ENCODE measurements around the gene DNAJA4.

The DNAJA4 gene

GRCh38 chr15:78265137-78265460 is 737 bp downstream of the DNAJA4 start:
- no peak for TF ChIP-seq CTCF (IDR thresholded peaks at IDR 0.05; ENCODE audit: extremely low read depth, missing control alignments)
- DNase-seq (ENCODE audit: low spot score) = no peak

- no peak for DNase-seq (ENCODE audit: low spot score)
- TF ChIP-seq CTCF (IDR thresholded peaks at IDR 0.05; ENCODE audit: extremely low read depth, missing control alignments) = no peak
Observed at GRCh38 chr15:78265752-78266224, 1.4 kb downstream of the DNAJA4 start.

- no peak for DNase-seq (ENCODE audit: low spot score)
- TF ChIP-seq CTCF (IDR thresholded peaks at IDR 0.05; ENCODE audit: extremely low read depth, missing control alignments) = no peak
Observed at GRCh38 chr15:78266229-78266628, 1.9 kb downstream of the DNAJA4 start.

- no peak for DNase-seq (ENCODE audit: low spot score)
- no peak for TF ChIP-seq CTCF (IDR thresholded peaks at IDR 0.05; ENCODE audit: extremely low read depth, missing control alignments)
Observed at GRCh38 chr15:78266806-78267205, 2.4 kb downstream of the DNAJA4 start.

DNA sequence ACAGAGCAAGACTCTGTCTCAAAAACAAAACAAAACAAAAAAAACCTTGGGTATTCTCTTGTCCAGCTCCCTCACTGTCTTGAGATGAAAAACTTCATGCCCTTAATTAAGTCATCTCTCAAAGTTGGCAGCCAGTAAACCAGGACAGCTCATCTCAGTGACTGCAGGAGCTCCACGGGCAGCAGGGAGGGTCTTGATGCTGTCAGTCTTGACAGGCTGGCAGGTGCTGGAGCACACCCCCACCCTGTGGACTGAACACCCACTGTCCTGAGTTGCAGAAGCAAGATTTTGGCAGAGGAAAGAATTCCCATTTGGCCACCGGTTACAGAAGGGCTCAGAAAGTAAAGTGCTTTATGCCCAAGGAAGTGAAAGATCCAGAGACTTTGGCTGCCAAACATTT is 8.0 kb downstream of the DNAJA4 start:
- no peak for DNase-seq (ENCODE audit: low spot score)
- no peak for TF ChIP-seq CTCF (IDR thresholded peaks at IDR 0.05; ENCODE audit: extremely low read depth, missing control alignments)

GRCh38 chr15:78272776-78273175 is 8.4 kb downstream of the DNAJA4 start:
- no peak for TF ChIP-seq CTCF (IDR thresholded peaks at IDR 0.05; ENCODE audit: extremely low read depth, missing control alignments)
- DNase-seq (ENCODE audit: low spot score) = no peak

GRCh38 chr15:78274994-78275393 is 10.6 kb downstream of the DNAJA4 start:
- DNase-seq (ENCODE audit: low spot score) = no peak
- TF ChIP-seq CTCF (IDR thresholded peaks at IDR 0.05; ENCODE audit: extremely low read depth, missing control alignments) = no peak
